Suprapubic skin (tissue), 4 donors: Measurements from ENCODE around the gene ESPNL. TPM values are rescaled to one million over a fixed set of nuclear protein-coding genes. Genes with fewer than 3 reads are reported as not detected.

Experiments
- DNase-seq, 2 donors: peaks; one replicate each; pipeline ENCODE4 v3.0.0-alpha.2; 2019; ENCODE audit warnings: low spot score in 2 of 2
- H3K27ac ChIP-seq: fragments of 200-600 bp; sonication (generic); one replicate; pipeline ENCODE4 v1.5.1; 2019
- H3K27me3 ChIP-seq: fragments of 200-600 bp; sonication (generic); one replicate; pipeline ENCODE4 v1.5.1; 2019
- H3K36me3 ChIP-seq: fragments of 200-600 bp; sonication (generic); one replicate; pipeline ENCODE4 v1.5.1; 2019
- H3K4me1 ChIP-seq: fragments of 200-600 bp; sonication (generic); one replicate; pipeline ENCODE4 v1.5.1; 2019
- H3K4me3 ChIP-seq: fragments of 200-600 bp; sonication (generic); one replicate; pipeline ENCODE4 v1.5.1; 2019; ENCODE audit warnings: mild to moderate bottlenecking
- H3K9me3 ChIP-seq: fragments of 200-600 bp; sonication (generic); one replicate; pipeline ENCODE4 v1.5.1; 2019
- CTCF ChIP-seq, 2 donors: fragments of 200-600 bp in 1 of 2; fragments of 450-650 bp in 1 of 2; sonication (generic) in 1 of 2; IDR thresholded peaks; one replicate each; pipeline ENCODE4 v1.5.1; 2016 to 2019; ENCODE audit warnings: antibody characterized with exemption in 2 of 2, mild to moderate bottlenecking in 1 of 2, moderate library complexity in 1 of 2
- EP300 ChIP-seq: sonication (generic); formaldehyde crosslinking; IDR thresholded peaks from one replicate; pipeline ENCODE4 v1.6.1; 2017; ENCODE audit warnings: antibody characterized with exemption
- POLR2A ChIP-seq, 2 donors: fragments of 450-650 bp; IDR thresholded peaks; one replicate each; pipeline ENCODE4 v1.6.1; 2017; ENCODE audit warnings: antibody characterized with exemption in 2 of 2, mild to moderate bottlenecking in 2 of 2, moderate library complexity in 2 of 2
- POLR2AphosphoS5 ChIP-seq, 3 donors: sonication (generic); formaldehyde crosslinking; IDR thresholded peaks; one replicate each; pipeline ENCODE4 v1.6.1; 2017; ENCODE audit warnings: antibody characterized with exemption in 3 of 3
- WGBS: methylation state at CpG from one replicate; pipeline ENCODE4 v1.1.5; 2018; 5-methylcytosine and 5-hydroxymethylcytosine counted together
- total RNA-seq, 4 donors: library from RNA; depleted of rRNA; stranded (reverse); fragments of >200 nt; gene quantifications; one replicate each; pipeline ENCODE4 v1.1.0, GENCODE V29; 2016

ESPNL gene
- total RNA-seq, 4 donors from 2014 or later = 0.25 to 0.56 TPM; not detected in 2

GRCh38 chr2:238102865-238103264 is 2.7 kb downstream of the ESPNL start:
- no peaks in the 10 kb centered on the region for H3K9me3 ChIP-seq
- WGBS = 80% methylated on average over 10 of the region's 10 CpGs

GRCh38 chr2:238103465-238104225 is 3.5 kb downstream of the ESPNL start:
- Histone ChIP-seq H3K4me1 (peaks cover 9% of the 10 kb centered on the region), H3K9me3 (no peaks in the 10 kb centered on the region), H3K27me3 (peaks cover 4% of the 10 kb centered on the region), H3K4me3 (no peak overlapping the region), H3K36me3 (no peaks in the 10 kb centered on the region), H3K27ac (no peak overlapping the region)
- no peak for TF ChIP-seq POLR2A (IDR thresholded peaks at IDR 0.05)
- TF ChIP-seq POLR2AphosphoS5 (IDR thresholded peaks at IDR 0.05) = no peak
- TF ChIP-seq EP300 = no peak
- no peak for TF ChIP-seq CTCF (IDR thresholded peaks at IDR 0.05)
- peak; percentile 45 to 62 for DNase-seq
- 91% methylated on average over 6 of the region's 18 CpGs for WGBS

More at GRCh38 chr2:238102865-238103264, 2.7 kb downstream of the ESPNL start:
- Histone ChIP-seq H3K36me3 (no peaks in the 10 kb centered on the region), H3K4me1 (peaks cover 11% of the 10 kb centered on the region), H3K27me3 (peaks cover 4% of the 10 kb centered on the region), H3K27ac (no peak overlapping the region), H3K4me3 (no peak overlapping the region)
- DNase-seq = peak in 1 of 2 donors; percentile 29
- no peak for TF ChIP-seq EP300
- no peak for TF ChIP-seq POLR2AphosphoS5 (IDR thresholded peaks at IDR 0.05)
- no peak for TF ChIP-seq CTCF (IDR thresholded peaks at IDR 0.05)
- TF ChIP-seq POLR2A (IDR thresholded peaks at IDR 0.05) = no peak

GRCh38 chr2:238104226-238104690 is 4.1 kb downstream of the ESPNL start:
- H3K4me1 ChIP-seq = peaks cover 3% of the 10 kb centered on the region
- no peak overlapping the region for H3K27ac ChIP-seq
- H3K27me3 ChIP-seq = peaks cover 4% of the 10 kb centered on the region
- peak in 1 of 2 donors; percentile 74 for DNase-seq
- 83% methylated on average over 8 of the region's 14 CpGs for WGBS
- H3K9me3 ChIP-seq = no peaks in the 10 kb centered on the region
- H3K36me3 ChIP-seq = no peaks in the 10 kb centered on the region
- TF ChIP-seq CTCF (IDR thresholded peaks at IDR 0.05) (no peak), POLR2A (IDR thresholded peaks at IDR 0.05) (no peak), EP300 (no peak), POLR2AphosphoS5 (IDR thresholded peaks at IDR 0.05) (no peak)
- no peak overlapping the region for H3K4me3 ChIP-seq

GRCh38 chr2:238104691-238105371 is 4.7 kb downstream of the ESPNL start:
- Histone ChIP-seq H3K27ac (no peak overlapping the region), H3K27me3 (peaks cover 4% of the 10 kb centered on the region), H3K4me1 (no peaks in the 10 kb centered on the region), H3K4me3 (no peak overlapping the region), H3K36me3 (no peaks in the 10 kb centered on the region), H3K9me3 (no peaks in the 10 kb centered on the region)
- peak in 1 of 2 donors; percentile 69 for DNase-seq
- TF ChIP-seq EP300 (no peak), POLR2AphosphoS5 (IDR thresholded peaks at IDR 0.05) (no peak), CTCF (IDR thresholded peaks at IDR 0.05) (no peak), POLR2A (IDR thresholded peaks at IDR 0.05) (no peak)
- WGBS = 83% methylated on average over 18 of the region's 21 CpGs
